Amniotic epithelial cell (primary cell): ENCODE data around the gene GBE1.
A peak's percentile ranks its signal among the peaks of the same experiment; 100 is the strongest.

Experiments
- DNase-seq: peaks from one replicate; pipeline ENCODE4 v3.0.0-alpha.2; 2010; ENCODE audit warnings: low read depth

GBE1 gene

GRCh38 chr3:81468391-81468790 lies 293.1 kb downstream of the GBE1 start:
- no peak for DNase-seq

DNA sequence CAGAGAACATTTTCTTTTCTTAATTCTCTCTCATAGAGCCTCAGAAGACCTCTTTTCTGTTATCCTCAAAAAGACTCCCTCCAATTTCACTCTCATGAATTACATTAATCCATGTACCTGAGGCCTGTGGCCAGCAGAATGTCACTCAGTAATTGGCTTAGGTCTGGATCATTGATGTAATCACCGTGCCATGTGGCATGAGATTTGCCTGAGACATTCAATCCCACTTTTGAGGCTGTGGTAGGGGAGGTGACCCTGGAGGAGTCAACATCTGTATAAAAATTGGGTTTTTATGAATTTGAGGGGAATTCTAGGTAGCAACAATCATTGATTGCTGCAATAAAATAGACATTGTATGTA lies 295.3 kb downstream of the GBE1 start:
- no peak for DNase-seq

DNA sequence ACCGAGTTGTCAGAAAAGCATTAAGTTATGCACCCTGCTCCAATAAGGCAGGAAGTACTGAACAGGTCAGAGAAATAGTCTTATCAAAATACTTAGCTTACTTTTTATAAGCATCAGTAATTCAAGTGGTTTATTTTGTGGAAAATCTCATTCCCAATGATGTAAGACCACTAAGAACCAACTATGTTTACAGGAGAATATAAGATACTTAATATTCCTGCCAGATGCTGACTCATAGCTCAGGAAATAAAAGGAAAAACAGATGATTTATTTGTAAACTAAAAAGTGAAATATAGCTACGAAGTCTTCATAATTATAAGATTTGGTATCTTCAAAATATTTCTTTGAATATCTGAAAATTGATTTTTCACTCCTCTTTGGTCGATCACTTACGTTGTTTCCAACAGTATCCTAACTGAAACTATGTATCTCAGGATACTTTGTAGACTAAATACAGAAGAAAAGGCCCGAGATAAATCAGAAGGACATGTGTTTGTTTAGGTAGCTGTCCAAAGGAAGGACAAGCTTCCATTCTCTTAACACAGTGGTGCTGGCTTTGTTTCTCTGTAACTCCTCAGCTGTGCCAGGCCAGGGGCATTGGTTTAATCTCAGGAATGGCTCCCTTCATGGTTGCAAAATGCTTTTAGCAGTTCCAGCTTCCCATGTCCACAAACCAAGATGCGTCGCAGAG lies 295.8 kb downstream of the GBE1 start:
- DNase-seq: peak; percentile 17

- DNase-seq: no peak
Measured at GRCh38 chr3:81463781-81464180, 297.7 kb downstream of the GBE1 start.

- peak; percentile 13 for DNase-seq
Measured at GRCh38 chr3:81462921-81463320, 298.5 kb downstream of the GBE1 start.

DNA sequence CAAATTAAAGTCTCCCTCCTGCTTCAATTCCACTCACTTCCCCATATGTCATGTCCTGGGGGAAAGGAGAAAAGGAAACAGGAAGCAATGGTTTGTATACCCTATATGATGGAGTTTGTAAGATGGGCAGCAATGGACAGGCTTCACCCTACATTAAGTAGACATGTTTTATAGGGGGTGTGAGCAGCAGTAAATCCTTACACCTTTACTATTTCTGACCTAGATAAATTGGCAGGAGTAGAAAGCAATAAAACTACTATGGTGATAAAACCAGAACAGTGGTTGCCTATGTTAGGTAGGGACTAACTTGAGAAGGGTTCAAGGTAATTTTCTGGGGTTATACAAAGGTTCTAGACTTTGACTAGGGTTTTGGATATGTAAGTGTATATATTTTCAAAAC lies 301.7 kb downstream of the GBE1 start:
- DNase-seq: no peak

DNA sequence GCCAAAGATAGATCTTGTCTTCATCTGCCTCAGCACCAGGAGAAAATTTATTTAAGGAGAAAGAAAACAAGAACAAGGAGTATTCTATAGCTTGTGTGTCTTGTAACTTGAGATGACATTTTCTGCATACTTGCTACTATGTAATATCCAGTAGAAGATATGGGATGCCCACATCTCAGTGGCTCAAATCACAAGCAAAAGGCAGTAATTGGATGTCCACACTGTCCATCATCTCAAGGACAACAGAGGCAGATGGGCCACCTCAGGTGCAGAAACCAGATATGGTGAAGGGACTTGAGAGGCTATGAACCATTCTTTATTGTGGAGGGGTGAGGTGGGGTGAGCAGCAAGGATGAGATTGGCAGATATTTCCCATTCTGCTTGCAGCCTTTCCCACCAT lies 309.0 kb downstream of the GBE1 start:
- DNase-seq: no peak

DNA sequence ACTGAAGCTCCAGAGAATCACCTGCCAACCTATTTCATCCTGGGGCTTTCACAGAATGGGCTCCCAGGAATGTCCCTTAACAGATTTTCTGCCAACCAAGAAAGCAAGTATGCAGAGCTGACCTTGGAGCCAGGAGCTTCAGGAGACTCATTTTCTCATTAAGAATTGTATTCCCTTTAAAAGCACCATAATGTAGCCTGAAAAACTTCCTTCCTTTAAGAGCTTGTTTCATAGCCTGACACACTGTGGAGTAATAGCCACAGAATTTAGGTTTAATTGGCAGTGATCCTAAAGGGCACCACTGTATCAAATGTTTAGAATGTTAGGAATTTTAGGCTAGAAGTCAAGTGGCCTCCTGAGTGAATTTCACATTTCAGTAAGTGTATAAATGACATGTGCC lies 309.8 kb downstream of the GBE1 start:
- no peak for DNase-seq

DNA sequence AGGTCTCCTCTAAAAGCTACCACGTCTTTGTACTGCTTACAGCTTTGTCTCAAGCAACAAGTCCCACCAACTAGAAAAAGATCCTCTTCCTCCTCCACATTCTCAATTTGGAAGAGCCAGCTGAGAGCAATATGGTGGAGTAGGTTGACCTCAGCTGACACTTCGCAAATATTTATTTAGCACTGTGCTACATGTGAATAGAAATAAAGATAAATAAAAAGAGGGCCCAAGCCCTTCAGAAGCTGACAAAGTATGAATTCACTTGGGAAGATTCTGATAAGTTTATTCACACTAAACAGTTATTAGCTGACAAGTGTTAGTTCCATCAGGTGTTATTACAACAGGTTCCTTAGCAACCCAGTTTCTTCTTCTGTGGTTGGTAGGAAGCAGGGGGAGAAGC lies 310.3 kb downstream of the GBE1 start:
- no peak for DNase-seq

GRCh38 chr3:81446806-81447205 lies 314.6 kb downstream of the GBE1 start:
- DNase-seq: no peak

DNA sequence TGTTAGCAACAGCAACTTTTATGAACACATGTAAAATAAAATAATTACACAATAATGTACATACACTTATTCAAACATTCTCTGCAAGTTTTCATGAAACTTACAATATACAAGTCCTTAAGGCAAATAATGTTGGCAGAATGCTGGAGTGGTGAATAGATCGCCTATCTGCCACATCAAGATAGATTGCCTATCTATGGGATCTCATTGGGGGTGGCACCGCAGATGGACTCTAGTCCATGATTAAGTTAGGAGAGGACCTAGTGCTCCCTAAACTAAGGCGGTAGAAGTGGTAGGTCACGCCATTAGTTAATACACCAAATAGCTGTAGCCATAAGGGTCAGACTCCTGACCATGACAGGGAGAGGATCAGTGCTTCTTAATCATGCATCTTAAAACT lies 315.7 kb downstream of the GBE1 start:
- no peak for DNase-seq

DNA sequence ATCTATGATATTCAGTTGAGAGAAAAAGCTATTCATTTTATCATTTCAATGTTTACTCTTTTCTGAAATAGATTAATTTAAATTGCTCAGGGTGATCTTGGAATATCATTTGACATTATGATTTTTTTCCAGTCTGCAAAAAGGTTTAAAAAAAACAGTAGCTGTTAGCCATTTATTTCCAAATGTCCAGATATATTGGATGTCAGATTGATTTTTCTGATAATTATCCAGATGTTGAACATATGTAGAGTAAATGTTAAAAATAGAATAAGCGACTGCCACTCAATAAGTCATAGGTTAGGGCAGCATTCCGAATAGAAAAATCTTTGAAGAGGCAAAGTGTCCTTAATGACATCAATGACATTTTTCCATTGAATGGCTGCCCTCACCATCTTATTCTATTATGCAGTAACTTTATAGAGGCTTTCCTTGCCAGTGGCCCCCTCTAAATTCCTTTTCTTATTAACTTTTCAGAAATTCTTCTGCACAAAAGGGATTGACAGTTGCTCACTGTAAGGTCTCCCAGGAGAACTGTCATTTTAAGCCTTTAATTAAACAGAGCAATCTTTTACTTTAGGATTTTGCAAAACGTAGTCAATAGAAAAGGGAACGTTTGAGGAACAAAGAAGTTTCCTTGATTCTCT lies 316.5 kb downstream of the GBE1 start:
- DNase-seq: no peak

- peak; percentile 9 for DNase-seq
Measured at GRCh38 chr3:81443958-81444357, 317.5 kb downstream of the GBE1 start.

DNA sequence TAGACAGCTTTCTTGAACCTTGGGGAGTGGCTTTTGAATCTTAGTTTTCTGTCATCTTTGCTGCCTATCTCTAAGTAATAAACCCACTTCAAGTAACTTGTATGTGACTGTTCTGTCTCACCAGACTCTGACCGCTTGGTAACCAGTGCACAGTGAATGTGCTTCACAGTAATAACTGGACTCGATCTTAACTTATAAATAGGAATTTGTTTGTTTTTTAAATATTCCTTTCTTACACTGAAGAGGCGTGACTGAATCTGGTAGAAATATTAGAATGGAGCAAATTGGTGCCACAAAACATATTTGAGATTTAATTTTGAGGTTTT lies 318.0 kb downstream of the GBE1 start:
- DNase-seq: no peak

DNA sequence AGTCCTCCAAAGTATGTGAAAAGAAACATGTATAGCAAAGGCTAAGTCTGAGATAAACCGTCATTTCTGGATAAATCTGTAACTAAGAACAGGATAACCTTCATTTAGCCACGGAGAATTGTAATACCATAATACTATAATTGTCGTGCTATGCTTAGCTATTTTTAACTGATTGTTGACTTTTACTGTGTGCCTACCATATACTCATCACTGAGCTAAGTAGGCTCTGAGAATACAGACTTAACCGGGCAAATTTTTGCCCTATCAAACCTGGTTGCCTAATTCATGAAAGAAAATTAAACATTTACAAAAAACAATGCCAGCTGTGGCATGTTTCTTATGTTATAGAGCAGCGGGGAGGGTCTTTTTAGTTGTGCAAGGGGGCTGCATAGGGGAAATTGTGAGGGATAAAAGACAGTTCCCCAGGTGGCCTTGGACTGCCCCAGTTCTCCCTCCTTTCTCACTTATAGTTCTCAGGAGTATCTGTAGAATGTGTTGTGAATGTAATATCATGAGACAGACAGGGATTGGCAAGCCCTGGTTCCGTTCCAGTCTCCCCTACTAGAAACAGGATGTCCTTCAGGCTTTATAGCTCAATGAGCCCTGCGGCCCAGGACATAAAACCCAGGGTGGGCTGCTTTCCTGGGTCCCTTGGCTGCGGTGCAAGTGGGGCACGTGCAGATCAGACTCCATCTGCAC lies 318.5 kb downstream of the GBE1 start:
- no peak for DNase-seq

GRCh38 chr3:81440661-81441060 lies 320.8 kb downstream of the GBE1 start:
- no peak for DNase-seq
